ENCODE data around the gene BID.

DNA sequence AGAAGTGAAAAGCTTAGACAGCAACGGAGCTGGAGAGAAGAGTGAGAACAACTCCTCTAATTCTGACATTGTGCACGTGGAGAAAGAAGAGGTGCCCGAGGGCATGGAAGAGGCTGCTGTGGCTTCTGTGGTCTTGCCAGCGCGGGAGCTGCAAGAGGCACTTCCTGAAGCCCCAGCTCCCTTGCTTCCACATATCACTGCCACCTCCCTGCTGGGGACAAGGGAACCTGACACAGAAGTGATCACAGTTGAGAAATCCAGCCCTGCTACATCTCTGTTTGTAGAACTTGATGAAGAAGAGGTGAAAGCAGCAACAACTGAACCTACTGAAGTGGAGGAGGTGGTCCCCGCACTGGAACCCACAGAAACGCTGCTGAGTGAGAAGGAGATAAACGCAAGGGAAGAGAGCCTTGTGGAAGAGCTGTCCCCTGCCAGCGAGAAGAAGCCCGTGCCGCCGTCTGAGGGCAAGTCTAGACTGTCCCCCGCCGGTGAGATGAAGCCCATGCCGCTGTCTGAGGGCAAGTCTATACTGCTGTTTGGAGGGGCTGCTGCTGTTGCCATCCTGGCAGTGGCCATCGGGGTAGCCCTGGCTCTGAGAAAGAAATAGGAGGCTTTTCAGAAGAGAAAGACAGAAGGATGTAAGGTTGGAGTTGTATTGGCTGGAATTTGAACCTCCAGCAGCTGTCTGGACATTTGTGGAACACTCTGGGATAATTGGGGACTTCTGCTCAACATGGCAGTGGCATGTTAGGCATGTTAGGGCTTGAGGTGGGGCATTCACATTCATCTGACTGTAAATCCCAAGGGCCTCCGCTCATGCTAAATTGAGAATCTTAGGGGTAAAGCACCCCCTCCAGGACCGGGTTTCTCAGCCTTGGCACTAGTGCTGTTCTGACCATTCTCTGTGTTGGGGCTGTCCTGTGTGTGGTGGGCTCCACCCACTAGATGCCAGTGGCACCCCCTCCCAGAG is 47.1 kb downstream of the BID start:
- TF ChIP-seq EZH2phosphoT487 (IDR thresholded peaks at IDR 0.05; ENCODE audit: borderline replicate concordance, low read length) (no peak), CTCF (IDR thresholded peaks at IDR 0.05; ENCODE audit: low read depth, low read length, poor library complexity, severe bottlenecking) (no peak)

Data from DOHH2 (cell line).